Measurements from ENCODE around the gene LYAR. TPM values are rescaled to one million over a fixed set of nuclear protein-coding genes. Genes with fewer than 3 reads are reported as not detected.

The LYAR gene
- total and polyA plus RNA-seq, 4 donors, result 3.9 to 5.0 (median 4.6) TPM

GRCh38 chr4:4233610-4234009 is 56.3 kb downstream of the LYAR start:
- H3K27ac ChIP-seq (ENCODE audit: low read depth in 1 of 2, low read length in 2 of 2), result no peak overlapping the region
- H3K4me3 ChIP-seq (ENCODE audit: low read depth in 1 of 3, low read length in 3 of 3), result no peak overlapping the region
- TF ChIP-seq YY1 (IDR thresholded peaks at IDR 0.05), result no peak
- no peak for TF ChIP-seq RXRA (IDR thresholded peaks at IDR 0.05)
- no peak for TF ChIP-seq RAD21 (IDR thresholded peaks at IDR 0.05)
- TF ChIP-seq NR2F2 (IDR thresholded peaks at IDR 0.05), result no peak
- TF ChIP-seq EGR1 (IDR thresholded peaks at IDR 0.05; ENCODE audit: low read depth in 2 of 2), result no peak
- no peak for TF ChIP-seq HNF4A (conservative IDR thresholded peaks at IDR 0.05)
- no peak for TF ChIP-seq ATF3 (IDR thresholded peaks at IDR 0.05)
- TF ChIP-seq TAF1 (conservative IDR thresholded peaks at IDR 0.05), result no peak
- no peak for TF ChIP-seq MAX (IDR thresholded peaks at IDR 0.05)
- no peak for TF ChIP-seq ZBTB33 (IDR thresholded peaks at IDR 0.05)
- TF ChIP-seq FOXA1 (IDR thresholded peaks at IDR 0.05), result no peak
- no peak for TF ChIP-seq CTCF (IDR thresholded peaks at IDR 0.05; ENCODE audit: low read depth, low read length, missing input control)
- TF ChIP-seq REST (IDR thresholded peaks at IDR 0.05), result no peak
- TF ChIP-seq FOXA2 (IDR thresholded peaks at IDR 0.05), result no peak
- TF ChIP-seq GABPA (IDR thresholded peaks at IDR 0.05 in 1 of 2, conservative IDR thresholded peaks at IDR 0.05 in 1 of 2), result no peak
- TF ChIP-seq HNF4G (IDR thresholded peaks at IDR 0.05), result no peak
- no peak for TF ChIP-seq SP1 (IDR thresholded peaks at IDR 0.05)
- TF ChIP-seq JUND (IDR thresholded peaks at IDR 0.05), result no peak
- H3K36me3 ChIP-seq (ENCODE audit: control insufficient read depth in 4 of 4, insufficient read depth in 3 of 4, low read depth in 1 of 4, low read length in 3 of 4), result peaks cover 2 to 18% (median 8%) of the 10 kb centered on the region in 4 donors
- WGBS, result 97% methylated on average over 2 of the region's 2 CpGs
- peaks cover 0 to 7% (median 2%) of the 10 kb centered on the region in 4 donors for H3K9me3 ChIP-seq (ENCODE audit: control insufficient read depth in 4 of 4, low read length in 3 of 4)
- no peak for DNase-seq (ENCODE audit: low spot score)
- H3K9ac ChIP-seq (ENCODE audit: low read depth in 1 of 2, low read length in 2 of 2), result no peak overlapping the region
- no peaks in the 10 kb centered on the region for H3K27me3 ChIP-seq (ENCODE audit: control insufficient read depth in 4 of 4, insufficient read depth in 4 of 4, low read length in 3 of 4)
- H3K4me1 ChIP-seq (ENCODE audit: control insufficient read depth in 4 of 4, insufficient read depth in 4 of 4, low read length in 3 of 4), result no peaks in the 10 kb centered on the region

Data from liver (tissue), 9 donors.